ENCODE data around the gene HHIP.

The HHIP gene

GRCh38 chr4:144644368-144645101 lies 1.4 kb upstream of the HHIP start:
- no peaks in the 10 kb centered on the region for H3K9me2 ChIP-seq (ENCODE audit: low read depth, low read length)
- no peak overlapping the region for H3K9ac ChIP-seq (ENCODE audit: low read length)
- H3K79me2 ChIP-seq (ENCODE audit: insufficient read depth, low read length) = no peaks in the 10 kb centered on the region
- no peak for TF ChIP-seq CTCF (IDR thresholded peaks at IDR 0.05; ENCODE audit: low read length)
- TF ChIP-seq EZH2 (IDR thresholded peaks at IDR 0.05; ENCODE audit: borderline replicate concordance, low read length) = no peak
- H3K27me3 ChIP-seq (ENCODE audit: insufficient read depth, low read length) = no peaks in the 10 kb centered on the region
- H3K27ac ChIP-seq (ENCODE audit: low read depth, low read length, poor library complexity, severe bottlenecking) = no peak overlapping the region
- H4K20me1 ChIP-seq (ENCODE audit: insufficient read depth, low read length) = no peaks in the 10 kb centered on the region
- no peak overlapping the region for H3K4me2 ChIP-seq (ENCODE audit: low read length)
- H3K36me3 ChIP-seq (ENCODE audit: insufficient read depth, low read length) = no peaks in the 10 kb centered on the region
- H3K4me3 ChIP-seq (ENCODE audit: low read depth, low read length, poor library complexity, severe bottlenecking) = no peak overlapping the region
- no peak overlapping the region for H2AFZ ChIP-seq (ENCODE audit: low read length)
- H3K9me3 ChIP-seq (ENCODE audit: low read length) = no peaks in the 10 kb centered on the region
- H3K4me1 ChIP-seq (ENCODE audit: insufficient read depth, low read length, severe bottlenecking) = no peaks in the 10 kb centered on the region
- no peaks in the 10 kb centered on the region for H3F3A ChIP-seq (ENCODE audit: insufficient read depth, low read length)

GRCh38 chr4:144645102-144645630 lies 790 bp upstream of the HHIP start:
- Histone ChIP-seq H3K27me3 (ENCODE audit: insufficient read depth, low read length) (no peaks in the 10 kb centered on the region), H3K9me3 (ENCODE audit: low read length) (no peaks in the 10 kb centered on the region), H3K4me2 (ENCODE audit: low read length) (no peak overlapping the region), H3K36me3 (ENCODE audit: insufficient read depth, low read length) (no peaks in the 10 kb centered on the region), H3K27ac (ENCODE audit: low read depth, low read length, poor library complexity, severe bottlenecking) (no peak overlapping the region), H3K79me2 (ENCODE audit: insufficient read depth, low read length) (no peaks in the 10 kb centered on the region), H3K9me2 (ENCODE audit: low read depth, low read length) (no peaks in the 10 kb centered on the region), H3K4me3 (ENCODE audit: low read depth, low read length, poor library complexity, severe bottlenecking) (no peak overlapping the region), H3K4me1 (ENCODE audit: insufficient read depth, low read length, severe bottlenecking) (no peaks in the 10 kb centered on the region), H4K20me1 (ENCODE audit: insufficient read depth, low read length) (no peaks in the 10 kb centered on the region), H3F3A (ENCODE audit: insufficient read depth, low read length) (no peaks in the 10 kb centered on the region), H2AFZ (ENCODE audit: low read length) (no peak overlapping the region), H3K9ac (ENCODE audit: low read length) (no peak overlapping the region)
- TF ChIP-seq CTCF (IDR thresholded peaks at IDR 0.05; ENCODE audit: low read length) (no peak), EZH2 (IDR thresholded peaks at IDR 0.05; ENCODE audit: borderline replicate concordance, low read length) (no peak)

GRCh38 chr4:144646523-144647094 lies 653 bp downstream of the HHIP start:
- Histone ChIP-seq H3F3A (ENCODE audit: insufficient read depth, low read length) (no peaks in the 10 kb centered on the region), H3K9me2 (ENCODE audit: low read depth, low read length) (no peaks in the 10 kb centered on the region), H3K9me3 (ENCODE audit: low read length) (no peaks in the 10 kb centered on the region), H3K4me3 (ENCODE audit: low read depth, low read length, poor library complexity, severe bottlenecking) (no peak overlapping the region), H3K4me1 (ENCODE audit: insufficient read depth, low read length, severe bottlenecking) (no peaks in the 10 kb centered on the region), H4K20me1 (ENCODE audit: insufficient read depth, low read length) (no peaks in the 10 kb centered on the region), H3K79me2 (ENCODE audit: insufficient read depth, low read length) (no peaks in the 10 kb centered on the region), H3K27me3 (ENCODE audit: insufficient read depth, low read length) (no peaks in the 10 kb centered on the region), H3K4me2 (ENCODE audit: low read length) (no peak overlapping the region), H3K36me3 (ENCODE audit: insufficient read depth, low read length) (no peaks in the 10 kb centered on the region), H3K9ac (ENCODE audit: low read length) (no peak overlapping the region), H3K27ac (ENCODE audit: low read depth, low read length, poor library complexity, severe bottlenecking) (no peak overlapping the region), H2AFZ (ENCODE audit: low read length) (no peak overlapping the region)
- TF ChIP-seq EZH2 (IDR thresholded peaks at IDR 0.05; ENCODE audit: borderline replicate concordance, low read length) = no peak
- no peak for TF ChIP-seq CTCF (IDR thresholded peaks at IDR 0.05; ENCODE audit: low read length)
